Activated CD4-positive, alpha-beta T cell treated with anti-CD3 and anti-CD28 coated beads, Interleukin-2, Interleukin-4, amounts not matched to agents 100 ng/mL and 50 ng/mL, durations not matched to agents 16 hours and 8 hours (primary cell): ENCODE results near the gene INPP5D.

Experiments used
- DNase-seq: peaks from one replicate; pipeline ENCODE4 v3.0.0-alpha.2; 2020; ENCODE audit warnings: low spot score

The INPP5D gene

GRCh38 chr2:233075966-233076339, 15.8 kb downstream of the INPP5D start:
- no peak for DNase-seq

DNA sequence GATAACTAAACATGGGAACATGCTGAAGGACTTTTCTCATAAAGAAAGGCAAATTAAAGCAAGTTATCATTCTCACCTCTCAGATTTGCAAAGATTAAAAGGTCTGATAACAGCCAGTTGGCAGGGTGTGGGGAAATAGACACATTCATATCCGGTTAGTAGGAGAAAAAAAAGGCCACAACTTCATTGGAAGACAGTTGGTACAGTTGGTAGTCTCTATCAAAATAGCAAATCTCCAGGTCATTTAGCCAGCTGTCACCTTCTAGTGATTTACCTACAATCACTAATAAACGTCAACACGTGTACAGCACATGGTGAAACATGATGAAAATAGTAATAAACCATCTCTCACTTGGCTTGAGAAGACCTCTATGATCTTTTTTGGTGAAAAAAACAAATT, 16.6 kb downstream of the INPP5D start:
- DNase-seq, result peak; percentile 74

- DNase-seq, result no peak
Observed at GRCh38 chr2:233079473-233079877, 19.3 kb downstream of the INPP5D start.

GRCh38 chr2:233079953-233080835, 20.1 kb downstream of the INPP5D start:
- DNase-seq, result no peak

DNA sequence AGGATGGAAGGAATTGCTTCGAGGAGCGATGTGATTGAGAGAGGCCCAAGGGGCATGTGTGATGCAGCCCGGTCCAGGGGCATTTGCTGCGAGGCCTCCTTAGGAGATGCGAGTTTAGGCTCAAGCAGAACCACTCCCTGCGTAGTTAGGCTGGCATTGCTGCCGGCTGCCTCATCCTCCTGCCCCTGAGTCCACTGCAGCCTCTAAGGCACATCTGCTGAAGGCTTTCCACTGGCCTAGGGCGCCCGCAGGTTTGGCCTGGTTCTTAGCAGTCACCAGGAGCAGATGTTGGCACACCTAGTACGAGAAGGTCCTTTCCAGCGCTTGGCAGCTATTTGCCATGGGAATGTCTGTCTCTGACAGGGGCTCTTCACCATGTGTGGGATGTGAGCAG, 20.7 kb downstream of the INPP5D start:
- DNase-seq, result no peak

- DNase-seq, result peak; percentile 81
Observed at GRCh38 chr2:233081232-233081730, 21.1 kb downstream of the INPP5D start.

DNA sequence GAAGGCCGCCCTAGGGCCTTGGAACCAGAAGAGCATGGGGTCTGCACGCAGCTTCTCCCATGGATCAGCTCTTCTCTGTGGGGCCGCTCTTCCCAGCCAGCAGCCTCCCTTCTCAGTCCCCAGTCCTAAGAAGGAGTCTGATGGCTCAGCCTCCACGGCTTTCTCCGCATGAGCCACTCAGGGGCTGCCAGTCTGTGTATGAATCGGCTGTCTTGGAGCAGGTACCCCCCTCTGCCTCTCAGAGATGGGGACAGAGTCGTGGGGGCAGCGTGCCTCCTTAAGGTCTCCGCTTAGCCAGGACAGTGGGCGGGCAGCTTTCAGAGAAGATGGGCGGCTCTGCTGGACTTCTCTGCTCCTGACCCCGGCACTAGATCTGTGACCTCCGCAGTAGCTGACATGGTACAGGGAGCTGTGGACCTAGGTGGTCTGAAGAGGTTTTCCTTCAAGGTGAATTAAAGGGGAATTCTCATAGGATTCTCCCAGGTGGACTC, 21.6 kb downstream of the INPP5D start:
- no peak for DNase-seq

GRCh38 chr2:233082222-233082930, 22.2 kb downstream of the INPP5D start:
- peak; percentile 84 for DNase-seq

DNA sequence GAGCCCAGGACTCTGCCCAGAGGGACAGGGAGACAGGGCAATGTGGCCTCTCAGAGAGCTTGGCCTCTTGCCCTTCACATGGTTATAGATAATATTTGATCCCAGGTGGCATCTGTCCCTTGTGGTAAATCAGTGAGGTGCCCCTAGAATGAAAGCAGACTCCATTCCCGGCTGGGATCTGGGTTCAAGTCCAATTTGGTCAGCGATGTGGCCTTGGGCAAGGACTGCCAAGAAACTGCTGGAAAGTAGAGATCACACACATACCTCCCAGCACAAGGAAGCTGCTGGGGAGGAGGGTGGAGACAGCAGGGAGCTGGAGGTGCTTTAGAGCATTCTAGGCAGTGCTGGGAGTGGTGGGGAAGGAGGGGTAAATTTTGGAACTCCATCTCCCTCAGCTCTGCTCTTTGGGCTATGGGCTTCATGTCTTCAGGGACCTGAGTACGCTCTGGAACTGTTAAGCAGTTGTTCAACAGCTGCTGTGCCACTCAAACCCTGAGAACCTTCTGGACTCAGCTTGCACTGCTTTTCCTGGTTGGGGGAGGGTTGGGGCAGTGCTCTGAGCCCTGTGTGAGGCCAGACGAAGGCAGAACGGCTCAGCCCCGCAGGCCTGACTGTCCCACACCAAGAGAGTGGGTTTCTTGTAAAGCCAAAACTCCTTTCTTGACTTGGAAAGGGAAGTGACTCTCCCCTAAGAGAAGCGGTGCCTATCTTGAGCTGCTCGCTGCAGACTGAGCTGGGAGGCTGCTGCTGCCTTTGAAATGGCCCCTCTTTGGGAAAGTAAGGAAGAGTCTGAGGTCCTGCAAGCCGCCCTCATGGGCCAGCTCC, 23.0 kb downstream of the INPP5D start:
- DNase-seq, result no peak

GRCh38 chr2:233083782-233084181, 23.6 kb downstream of the INPP5D start:
- no peak for DNase-seq

DNA sequence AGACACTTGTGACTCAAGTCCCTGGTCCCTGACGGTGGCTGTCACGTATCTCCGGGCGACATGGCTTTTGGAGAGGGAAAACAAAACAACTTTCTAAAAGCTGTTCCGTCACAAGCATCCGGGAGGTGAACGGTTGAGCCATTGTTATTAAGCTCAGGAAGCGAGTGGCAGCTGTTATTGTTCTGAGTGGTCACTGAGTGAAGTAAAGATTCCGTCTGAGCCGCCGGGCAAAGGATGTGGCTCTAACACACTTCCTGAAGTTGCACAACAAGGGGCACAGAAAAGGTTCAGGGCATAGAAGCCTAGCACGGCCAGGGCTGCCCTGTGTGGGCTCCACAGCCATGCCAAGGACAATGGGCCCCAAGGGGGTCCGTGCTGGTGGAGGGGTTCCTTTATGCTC, 24.3 kb downstream of the INPP5D start:
- DNase-seq, result peak; percentile 90

DNA sequence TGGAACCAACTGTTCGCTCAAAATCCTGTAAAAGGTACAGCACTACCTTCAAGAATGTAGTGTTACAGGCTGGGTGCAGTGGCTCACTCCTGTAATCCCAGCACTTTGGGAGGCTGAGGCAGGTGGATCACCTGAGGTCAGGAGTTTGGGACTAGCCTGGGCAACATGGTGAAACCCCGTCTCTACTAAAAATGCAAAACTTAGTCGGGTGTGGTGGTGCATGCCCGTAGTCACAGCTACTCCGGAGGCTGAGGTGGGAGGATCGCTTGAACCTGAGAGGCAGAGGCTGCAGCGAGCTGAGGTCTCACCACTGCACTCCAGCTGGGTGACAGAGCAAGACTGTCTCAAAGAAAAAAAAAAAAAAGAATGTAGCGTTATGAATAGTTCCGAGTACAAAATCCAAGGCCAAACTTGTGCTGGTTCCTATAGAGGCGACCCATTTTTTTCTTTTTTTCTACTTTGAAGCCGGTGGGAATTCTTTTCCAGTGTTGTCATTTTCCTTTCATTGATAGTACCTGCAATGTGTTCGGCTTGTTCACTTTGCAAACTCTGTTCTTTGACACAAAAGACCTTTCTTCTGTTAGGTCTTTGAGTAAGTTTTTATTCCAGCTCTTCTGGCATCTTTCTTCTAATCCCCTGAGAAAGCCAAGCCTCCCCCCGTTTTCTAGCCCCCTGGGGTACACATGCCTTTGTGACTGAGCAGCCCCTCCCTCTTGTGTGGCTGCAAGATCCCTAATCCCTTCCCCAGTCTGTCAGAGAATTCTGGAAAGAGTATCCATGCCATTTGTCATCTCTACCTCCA, 25.1 kb downstream of the INPP5D start:
- no peak for DNase-seq

GRCh38 chr2:233085839-233086150, 25.7 kb downstream of the INPP5D start:
- DNase-seq, result no peak

- no peak for DNase-seq
Observed at GRCh38 chr2:233087713-233088112, 27.6 kb downstream of the INPP5D start.

GRCh38 chr2:233088972-233089345, 28.8 kb downstream of the INPP5D start:
- DNase-seq, result no peak

DNA sequence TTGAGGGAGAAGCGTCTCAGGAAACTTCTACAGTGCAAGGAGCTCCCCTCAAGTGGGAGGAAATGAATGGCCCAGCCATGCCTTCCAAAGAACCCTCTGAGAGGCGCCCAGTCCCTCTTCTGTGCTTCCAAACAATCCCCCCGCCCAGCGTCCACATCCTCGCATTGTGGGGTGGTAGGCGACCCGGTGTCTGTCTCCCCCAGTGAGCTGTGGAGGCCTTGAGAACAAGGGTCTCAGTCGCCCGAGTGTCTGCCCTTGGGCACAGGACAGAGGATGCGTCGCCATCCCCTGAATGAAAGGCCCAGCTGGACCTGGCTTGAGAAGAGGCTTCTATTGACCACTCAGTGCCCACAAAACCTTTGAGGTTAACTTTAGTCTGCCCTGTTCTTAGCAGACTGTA, 29.7 kb downstream of the INPP5D start:
- DNase-seq, result no peak

DNA sequence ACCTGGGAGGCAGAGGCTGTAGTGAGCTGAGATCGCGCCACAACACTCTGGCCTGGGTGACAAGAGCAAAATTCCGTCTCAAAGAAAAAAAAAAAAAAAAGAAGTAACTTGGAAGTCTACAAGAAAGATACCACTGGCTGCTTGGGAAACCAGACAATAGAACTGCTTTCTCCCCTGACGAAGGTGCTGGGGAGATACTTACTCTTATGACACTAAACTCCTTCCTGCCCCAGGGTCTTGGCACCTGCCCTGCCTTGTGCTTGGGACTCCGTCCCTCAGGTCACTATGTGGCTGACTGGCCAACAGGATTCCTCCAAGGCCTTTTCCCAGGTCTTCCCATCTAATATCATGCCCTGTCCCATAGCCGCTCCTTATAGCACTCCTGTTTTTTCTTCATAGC, 30.7 kb downstream of the INPP5D start:
- no peak for DNase-seq

- DNase-seq, result no peak
Observed at GRCh38 chr2:233091595-233092375, 31.6 kb downstream of the INPP5D start.

GRCh38 chr2:233092432-233093165, 32.5 kb downstream of the INPP5D start:
- no peak for DNase-seq

DNA sequence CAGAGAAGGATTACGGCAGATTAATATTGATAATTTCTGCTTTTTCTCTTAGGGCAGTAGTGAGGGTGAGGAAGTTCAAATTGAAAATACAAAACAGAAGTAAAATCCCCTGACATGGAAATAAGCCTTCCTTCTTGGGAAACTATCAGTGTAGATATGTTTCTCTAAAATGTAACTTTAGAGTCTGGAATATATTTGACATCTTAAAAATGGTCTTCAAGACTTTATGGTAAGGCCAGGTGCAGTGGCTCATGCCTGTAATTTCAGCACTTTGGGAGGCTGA, 33.0 kb downstream of the INPP5D start:
- no peak for DNase-seq
